HG02571 (cell line): ENCODE measurements around the gene BPIFA1.

Source experiments
- ATAC-seq: cut with Tn5 transposase; IDR thresholded peaks from one replicate; pipeline ENCODE4 v1.9.1; 2021; ENCODE audit warnings: mild to moderate bottlenecking, moderate library complexity; ENCODE audit not compliant: unreplicated experiment

BPIFA1 gene

DNA sequence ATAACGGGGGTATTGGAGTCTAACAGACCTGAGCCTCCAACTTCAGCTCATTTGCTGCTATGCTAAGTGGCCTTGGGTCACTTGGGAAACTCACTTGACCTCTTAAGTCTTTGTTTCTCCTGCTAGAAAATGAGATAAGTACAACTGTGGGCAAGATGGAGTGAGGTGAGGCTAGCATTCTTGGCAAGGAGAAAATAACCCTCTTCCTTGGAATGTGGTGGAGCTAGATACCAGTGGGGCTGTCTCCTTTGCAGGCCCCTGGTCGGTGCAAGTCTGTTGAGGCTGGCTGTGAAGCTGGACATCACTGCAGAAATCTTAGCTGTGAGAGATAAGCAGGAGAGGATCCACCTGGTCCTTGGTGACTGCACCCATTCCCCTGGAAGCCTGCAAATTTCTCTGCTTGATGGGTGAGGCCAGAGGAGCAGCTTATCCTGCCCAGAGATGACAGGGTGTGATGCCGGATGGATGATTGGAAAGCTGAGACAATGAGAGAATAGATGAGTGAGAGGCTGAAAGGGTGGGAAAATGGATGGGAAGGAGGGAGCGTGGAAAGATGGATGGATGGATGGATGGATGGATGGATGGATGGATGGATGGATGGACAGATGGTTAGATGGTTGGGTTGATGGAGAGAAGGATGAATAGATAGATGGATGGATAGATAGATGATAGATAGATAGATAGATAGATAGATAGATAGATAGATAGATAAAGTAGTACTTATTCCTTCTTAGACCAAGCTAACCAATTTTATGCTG lies 4.4 kb downstream of the BPIFA1 start:
- no peak for ATAC-seq

DNA sequence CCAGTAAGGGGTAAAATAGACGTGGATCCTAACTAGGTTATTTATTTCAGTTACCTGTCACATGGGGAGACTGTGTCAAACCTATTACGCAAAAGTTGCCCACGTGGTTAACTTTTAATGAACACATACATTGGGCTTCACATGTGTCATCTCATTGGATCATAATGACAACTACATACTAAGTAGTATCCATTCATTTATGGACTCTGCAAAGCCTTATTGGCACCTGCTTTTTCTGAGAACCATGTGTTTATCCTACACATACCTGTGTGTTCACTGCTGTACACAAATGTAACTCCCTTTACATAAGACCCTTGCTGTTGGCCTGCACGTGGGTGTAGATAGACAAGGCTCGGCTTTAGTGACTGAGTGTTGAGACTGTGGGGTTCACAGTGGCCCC lies 5.1 kb downstream of the BPIFA1 start:
- no peak for ATAC-seq

DNA sequence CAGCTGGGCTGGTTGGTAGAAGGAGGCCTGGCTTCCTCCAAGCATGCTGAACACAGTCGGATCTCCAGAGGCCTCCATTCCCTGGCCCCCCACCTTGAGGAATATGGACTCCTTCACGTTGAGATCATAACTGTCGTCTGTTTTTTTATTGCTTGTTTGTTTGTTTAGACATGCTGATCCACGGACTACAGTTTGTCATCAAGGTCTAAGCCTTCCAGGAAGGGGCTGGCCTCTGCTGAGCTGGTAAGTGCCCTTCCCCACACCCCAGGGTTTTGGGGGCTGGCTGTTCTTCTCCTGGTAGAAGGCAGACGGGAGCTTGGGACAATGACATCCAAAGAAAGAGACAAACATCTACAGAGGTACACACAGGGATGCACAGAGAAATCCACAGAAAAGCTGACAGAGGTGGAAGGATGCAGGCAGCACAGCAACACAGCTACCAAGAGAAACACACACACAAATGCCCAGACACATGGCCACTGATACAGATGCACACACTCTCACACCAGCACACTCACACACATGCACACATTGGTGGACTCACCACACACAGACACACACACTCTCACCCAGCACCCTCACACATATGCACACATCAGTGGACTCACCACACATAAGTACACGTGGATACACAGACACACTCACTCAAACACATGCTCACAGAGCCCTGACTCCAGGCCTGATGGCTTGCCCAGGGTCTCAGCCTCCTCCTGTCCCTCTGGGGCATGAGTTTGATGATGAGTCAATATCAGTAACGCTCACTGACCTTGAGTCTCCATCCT lies 6.7 kb downstream of the BPIFA1 start:
- ATAC-seq = no peak

- no peak for ATAC-seq
Observed at GRCh38 chr20:33246077-33246476, 10.3 kb downstream of the BPIFA1 start.

DNA sequence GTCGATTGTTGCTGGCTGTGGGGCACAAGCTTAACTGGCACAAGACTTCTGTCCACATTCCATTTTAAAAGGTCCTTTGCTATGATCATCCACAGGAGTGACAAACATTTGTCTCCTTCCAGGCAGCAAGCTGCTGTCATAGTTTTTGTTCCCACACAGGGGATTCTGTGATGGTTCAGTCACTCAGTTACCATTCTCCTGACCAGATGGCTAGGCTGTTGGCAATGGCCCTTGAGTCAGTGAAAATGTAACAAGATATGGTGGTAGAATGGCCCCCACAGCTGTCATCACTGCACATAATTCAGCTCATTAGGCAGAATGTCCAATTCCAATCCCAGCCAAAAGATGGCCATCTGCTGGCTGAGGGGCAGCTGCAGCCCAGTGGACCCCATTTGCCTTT lies 13.7 kb downstream of the BPIFA1 start:
- ATAC-seq = no peak

GRCh38 chr20:33250666-33251065 lies 14.9 kb downstream of the BPIFA1 start:
- ATAC-seq = no peak

DNA sequence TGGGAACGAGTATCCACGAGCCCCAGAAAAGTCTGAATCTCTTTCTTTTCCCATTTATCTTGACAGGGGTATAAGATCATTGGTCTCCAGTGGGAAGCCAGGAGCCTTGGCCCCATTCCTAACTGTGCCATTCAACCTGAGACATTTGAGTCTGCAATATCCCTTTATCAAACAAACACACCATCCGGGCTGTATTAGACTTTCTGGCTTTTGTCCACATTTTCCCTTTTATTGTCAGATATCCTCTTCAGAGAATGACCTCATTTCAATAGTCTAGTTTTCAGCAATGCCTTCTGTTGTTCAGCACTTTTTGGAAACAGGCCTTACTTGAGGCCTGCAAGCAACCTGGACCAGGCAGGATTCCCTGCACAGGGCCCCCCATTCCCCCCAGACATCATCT lies 15.7 kb downstream of the BPIFA1 start:
- ATAC-seq = no peak

GRCh38 chr20:33252460-33252859 lies 16.7 kb downstream of the BPIFA1 start:
- ATAC-seq = no peak

DNA sequence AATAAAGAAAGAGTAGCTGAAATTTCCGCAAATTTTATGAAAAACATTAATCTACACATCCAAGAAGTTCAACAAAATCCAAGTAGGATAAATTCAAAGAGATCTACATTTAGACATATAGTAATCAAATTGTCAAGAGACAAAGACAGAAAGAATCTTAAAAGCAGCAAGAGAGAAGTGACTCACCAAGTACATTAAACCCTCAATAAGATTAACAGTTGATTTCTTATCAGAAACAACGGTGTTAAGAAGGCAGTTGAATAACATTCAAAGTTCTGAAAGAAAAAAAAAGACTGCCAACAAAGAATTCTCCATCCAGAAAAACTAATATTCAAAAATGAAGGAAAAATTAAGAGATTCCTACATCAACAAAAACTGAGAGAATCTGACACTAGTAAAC lies 19.2 kb downstream of the BPIFA1 start:
- no peak for ATAC-seq

DNA sequence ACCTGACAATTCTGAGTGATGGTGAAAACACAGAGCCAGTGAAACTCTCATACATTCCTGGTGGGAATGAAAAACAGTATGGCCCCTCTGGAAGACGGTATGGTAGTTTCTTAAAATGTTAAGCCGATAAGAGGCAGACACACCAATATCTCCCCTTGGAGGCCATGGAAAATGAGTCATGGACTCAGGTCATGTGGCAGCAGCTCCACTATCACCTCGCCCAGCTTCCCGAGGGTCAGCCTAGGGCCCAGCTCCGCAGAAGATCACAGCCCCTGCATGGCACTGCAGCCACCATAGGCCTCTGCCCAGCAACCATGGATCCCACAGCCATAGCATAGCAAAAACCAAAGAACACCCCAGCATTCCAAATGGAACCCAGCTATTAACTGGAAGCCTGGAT lies 21.4 kb downstream of the BPIFA1 start:
- ATAC-seq = no peak

- no peak for ATAC-seq
Observed at GRCh38 chr20:33259371-33259770, 23.6 kb downstream of the BPIFA1 start.

GRCh38 chr20:33261465-33261864 lies 25.7 kb downstream of the BPIFA1 start:
- no peak for ATAC-seq

- ATAC-seq = no peak
Observed at GRCh38 chr20:33262658-33263065, 26.9 kb downstream of the BPIFA1 start.

GRCh38 chr20:33263784-33264183 lies 28.0 kb downstream of the BPIFA1 start:
- no peak for ATAC-seq

GRCh38 chr20:33267701-33268100 lies 31.9 kb downstream of the BPIFA1 start:
- no peak for ATAC-seq

DNA sequence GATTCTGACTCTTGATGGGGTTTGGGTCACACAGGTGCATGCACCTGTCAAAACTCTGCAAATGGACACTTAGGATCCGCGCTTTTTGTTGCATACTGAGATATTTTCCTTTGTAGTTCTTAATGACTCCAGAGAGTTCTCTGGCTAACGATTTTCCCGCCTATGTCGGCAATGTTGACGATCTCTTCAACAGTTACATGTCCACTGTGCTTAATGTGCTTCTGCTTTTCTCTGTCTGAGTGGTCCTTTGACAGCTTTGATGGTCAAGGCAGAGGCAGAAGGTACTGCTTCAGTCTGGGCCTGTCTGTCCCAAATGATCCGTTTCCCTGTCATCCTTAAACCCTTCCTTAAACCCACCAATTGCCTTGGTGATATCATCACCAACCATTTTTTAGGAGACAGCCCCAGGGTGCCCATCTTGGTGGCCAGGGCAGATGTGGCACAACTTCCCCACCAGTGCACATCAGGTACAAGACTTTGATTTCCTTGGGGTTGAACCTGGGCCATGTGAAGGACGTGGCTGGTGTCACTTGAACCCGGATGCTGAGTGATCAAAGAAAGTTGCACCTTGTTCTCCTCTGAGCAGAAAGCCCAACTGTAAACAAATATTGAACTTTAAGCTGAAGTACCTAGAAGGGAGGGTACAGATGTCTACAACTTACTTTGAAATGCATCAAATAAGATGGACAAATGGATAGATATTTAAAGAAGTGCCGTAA lies 36.5 kb downstream of the BPIFA1 start:
- no peak for ATAC-seq

DNA sequence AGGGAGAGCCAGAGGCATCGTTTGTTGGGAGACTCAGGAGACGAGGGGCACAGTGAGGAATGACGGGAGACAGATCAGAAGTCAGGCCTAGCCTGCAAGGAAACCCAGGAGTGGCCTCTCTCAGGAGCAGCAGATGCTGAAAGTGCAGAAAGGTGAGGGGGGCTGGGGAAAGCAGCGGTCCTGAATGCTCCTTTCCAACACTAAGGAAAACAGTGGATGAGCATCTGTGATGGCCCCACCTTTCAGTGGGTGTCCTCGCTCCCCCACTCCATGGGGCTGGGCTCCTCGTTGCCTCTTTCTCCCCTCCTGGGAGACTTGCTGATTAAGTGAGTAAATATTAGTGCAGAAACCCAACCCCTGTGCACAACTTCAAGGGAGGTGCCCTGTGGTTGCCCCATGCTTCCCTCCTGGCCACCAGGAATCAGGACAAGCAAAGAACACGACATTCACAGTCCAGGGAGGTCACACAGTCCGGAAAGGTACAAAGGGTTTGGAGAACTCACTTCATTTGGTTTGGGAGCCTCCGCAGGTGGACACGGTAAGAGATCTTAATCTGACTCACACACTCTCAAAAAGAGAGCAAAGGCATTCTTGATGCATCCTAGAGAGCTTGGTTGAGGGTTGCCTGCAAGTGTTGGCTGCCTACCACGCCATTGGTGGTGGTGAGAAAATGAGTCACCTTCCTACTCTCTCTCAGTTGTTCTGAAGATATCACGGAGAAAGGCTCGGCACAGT lies 37.5 kb downstream of the BPIFA1 start:
- ATAC-seq = no peak

- no peak for ATAC-seq
Observed at GRCh38 chr20:33275215-33275614, 39.4 kb downstream of the BPIFA1 start.

- ATAC-seq = no peak
Observed at GRCh38 chr20:33275871-33276270, 40.1 kb downstream of the BPIFA1 start.

DNA sequence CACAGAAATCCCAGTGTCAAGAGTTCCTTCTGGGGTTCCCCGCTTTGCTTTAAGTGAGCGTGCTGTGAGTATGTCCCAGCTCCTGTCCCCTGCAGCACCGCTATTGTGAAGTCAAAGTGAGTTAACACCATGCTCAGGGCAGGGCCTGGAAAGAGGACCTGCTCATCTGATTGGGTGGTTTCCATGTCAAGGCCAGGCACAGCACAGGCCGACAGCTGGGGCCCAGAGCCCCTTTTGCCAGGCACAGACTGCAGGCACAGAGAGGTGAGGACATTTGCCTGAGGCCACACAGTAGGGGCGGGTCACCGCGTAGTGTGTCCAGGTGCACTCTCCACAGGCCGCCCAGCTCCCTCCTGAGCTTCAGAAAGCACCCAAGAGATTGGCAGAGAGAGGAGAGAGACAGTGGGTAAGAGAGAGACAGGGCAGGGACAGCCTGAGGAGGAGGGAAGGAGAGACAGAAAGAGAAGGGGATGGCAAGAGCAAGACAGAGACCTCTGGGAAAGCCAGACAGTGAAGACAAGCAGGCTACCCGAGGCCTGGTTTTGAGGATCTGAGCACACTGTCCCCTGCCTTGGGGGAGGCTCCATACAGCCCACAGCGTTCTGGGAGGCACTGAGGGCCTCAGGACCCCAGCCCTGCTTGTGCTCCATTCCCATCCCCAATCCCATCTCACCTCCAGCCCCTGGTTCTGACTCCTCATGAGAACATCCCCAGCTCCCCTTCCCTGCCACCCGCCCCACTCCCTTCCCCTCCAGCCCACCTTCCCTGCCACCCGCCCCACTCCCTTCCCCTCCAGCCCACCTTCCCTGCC lies 40.7 kb downstream of the BPIFA1 start:
- ATAC-seq = no peak
